ENCODE measurements around the gene UQCC5. TPM values are rescaled to one million over a fixed set of nuclear protein-coding genes. Genes with fewer than 3 reads are reported as not detected.
A peak's percentile ranks its signal among the peaks of the same experiment; 100 is the strongest.

Gene UQCC5
- polyA plus RNA-seq, 1 donor (not counting 4 experiments of a cell fraction or from before 2014, with no cell fraction given) = 20.0 TPM

GRCh38 chr3:52537726-52538421 is 1.5 kb downstream of the UQCC5 start:
- peak overlapping the region; percentile 95 for H3K9ac ChIP-seq (ENCODE audit: control insufficient read depth, extremely low read depth, insufficient read depth, low read length)
- no peak overlapping the region for H2AFZ ChIP-seq (ENCODE audit: control insufficient read depth, low read length)
- no peak for DNase-seq (ENCODE audit: low read depth, low spot score)
- H3K27ac ChIP-seq (ENCODE audit: control insufficient read depth, insufficient read depth, low read length) = no peak overlapping the region
- peak overlapping the region; percentile 77 to 92 (median 81) for H3K4me3 ChIP-seq (ENCODE audit: control insufficient read depth in 2 of 3, extremely low read depth in 1 of 3, insufficient read depth in 2 of 3, low read depth in 1 of 3, low read length in 3 of 3)
- peaks cover 4% of the 10 kb centered on the region for H4K20me1 ChIP-seq (ENCODE audit: control insufficient read depth, extremely low read depth, insufficient read depth, low read length)
- no peak for FAIRE-seq
- TF ChIP-seq CTCF (optimal IDR thresholded peaks at IDR 0.05 in 1 of 3, IDR thresholded peaks at IDR 0.05 in 1 of 3, conservative IDR thresholded peaks at IDR 0.05 in 1 of 3; ENCODE audit: extremely low read depth in 1 of 3, insufficient read depth in 2 of 3, low read length in 3 of 3) = no peak
- TF ChIP-seq EZH2 (IDR thresholded peaks at IDR 0.05; ENCODE audit: low read length) = no peak
- H3K4me1 ChIP-seq (ENCODE audit: control insufficient read depth, extremely low read depth, insufficient read depth, low read length) = peaks cover 39% of the 10 kb centered on the region
- peak overlapping the region; percentile 97 for H3K4me2 ChIP-seq (ENCODE audit: control insufficient read depth, extremely low read depth, insufficient read depth, low read depth, low read length)
- H3K27me3 ChIP-seq (ENCODE audit: control insufficient read depth, extremely low read depth, insufficient read depth, low read length) = no peaks in the 10 kb centered on the region
- dilution Hi-C loops (cut with MboI; ENCODE audit: extremely low pct_ligation_motif_present, low sequenced_read_pairs) = no loop called here
- H3K79me2 ChIP-seq (ENCODE audit: control insufficient read depth, insufficient read depth, low read length) = peaks cover 36% of the 10 kb centered on the region
- peaks cover 7 to 15% of the 10 kb centered on the region in 2 experiments for H3K36me3 ChIP-seq (ENCODE audit: control insufficient read depth in 2 of 2, extremely low read depth in 1 of 2, insufficient read depth in 2 of 2, low read length in 2 of 2)
- no peaks in the 10 kb centered on the region for H3K9me3 ChIP-seq (ENCODE audit: control insufficient read depth, low read depth, low read length)
- H3K9me1 ChIP-seq (ENCODE audit: control insufficient read depth, extremely low read depth, insufficient read depth, low read length) = peaks cover 11% of the 10 kb centered on the region

GRCh38 chr3:52539010-52539653 is 2.7 kb downstream of the UQCC5 start:
- FAIRE-seq = no peak
- H3K36me3 ChIP-seq (ENCODE audit: control insufficient read depth in 2 of 2, extremely low read depth in 1 of 2, insufficient read depth in 2 of 2, low read length in 2 of 2) = peaks cover 7 to 15% of the 10 kb centered on the region in 2 experiments
- peaks cover 36% of the 10 kb centered on the region for H3K79me2 ChIP-seq (ENCODE audit: control insufficient read depth, insufficient read depth, low read length)

More at GRCh38 chr3:52539010-52539653, 2.7 kb downstream of the UQCC5 start:
- H3K9me1 ChIP-seq (ENCODE audit: control insufficient read depth, extremely low read depth, insufficient read depth, low read length) = peaks cover 11% of the 10 kb centered on the region
- H4K20me1 ChIP-seq (ENCODE audit: control insufficient read depth, extremely low read depth, insufficient read depth, low read length) = peaks cover 4% of the 10 kb centered on the region
- peak overlapping the region in 2 of 3 experiments; percentile 23 to 44 for H3K4me3 ChIP-seq (ENCODE audit: control insufficient read depth in 2 of 3, extremely low read depth in 1 of 3, insufficient read depth in 2 of 3, low read depth in 1 of 3, low read length in 3 of 3)
- no peak overlapping the region for H3K27ac ChIP-seq (ENCODE audit: control insufficient read depth, insufficient read depth, low read length)
- TF ChIP-seq CTCF (optimal IDR thresholded peaks at IDR 0.05 in 1 of 3, IDR thresholded peaks at IDR 0.05 in 1 of 3, conservative IDR thresholded peaks at IDR 0.05 in 1 of 3; ENCODE audit: extremely low read depth in 1 of 3, insufficient read depth in 2 of 3, low read length in 3 of 3) (no peak), EZH2 (IDR thresholded peaks at IDR 0.05; ENCODE audit: low read length) (no peak)
- dilution Hi-C loops (cut with MboI; ENCODE audit: extremely low pct_ligation_motif_present, low sequenced_read_pairs) = no loop called here
- peaks cover 39% of the 10 kb centered on the region for H3K4me1 ChIP-seq (ENCODE audit: control insufficient read depth, extremely low read depth, insufficient read depth, low read length)
- no peak for DNase-seq (ENCODE audit: low read depth, low spot score)
- no peaks in the 10 kb centered on the region for H3K27me3 ChIP-seq (ENCODE audit: control insufficient read depth, extremely low read depth, insufficient read depth, low read length)
- no peak overlapping the region for H3K9ac ChIP-seq (ENCODE audit: control insufficient read depth, extremely low read depth, insufficient read depth, low read length)
- H3K9me3 ChIP-seq (ENCODE audit: control insufficient read depth, low read depth, low read length) = no peaks in the 10 kb centered on the region
- H2AFZ ChIP-seq (ENCODE audit: control insufficient read depth, low read length) = no peak overlapping the region
- peak overlapping the region; percentile 97 for H3K4me2 ChIP-seq (ENCODE audit: control insufficient read depth, extremely low read depth, insufficient read depth, low read depth, low read length)
